T-helper 1 cell (primary cell): Measurements from ENCODE around the gene MRPL32.

Experiments used
- DNase-seq, 5 donors: peaks; one replicate each; pipeline ENCODE4 v3.0.0-alpha.2; 2012 to 2020

Gene MRPL32

DNA sequence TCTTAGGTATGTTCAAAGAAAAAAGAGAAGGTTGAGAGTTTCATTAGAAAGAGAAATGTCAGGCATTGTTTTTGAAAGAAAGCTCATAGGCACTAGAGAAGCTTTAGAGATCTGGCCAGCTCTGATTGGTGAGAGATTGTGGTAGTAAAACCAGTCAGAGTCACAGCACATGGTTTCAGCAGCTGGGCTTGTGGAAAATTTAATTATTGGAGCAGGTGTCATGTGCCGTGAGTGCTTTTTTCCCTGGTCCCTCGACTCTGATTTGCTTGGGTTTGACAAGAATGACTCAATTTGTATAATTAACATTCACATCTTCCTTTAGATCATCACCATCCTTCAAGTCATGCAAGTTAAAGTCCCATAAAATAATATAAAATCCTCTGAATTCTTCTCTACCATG, 35.2 kb downstream of the MRPL32 start:
- no peak for DNase-seq

GRCh38 chr7:42972699-42973500, 40.7 kb downstream of the MRPL32 start:
- no peak for DNase-seq

DNA sequence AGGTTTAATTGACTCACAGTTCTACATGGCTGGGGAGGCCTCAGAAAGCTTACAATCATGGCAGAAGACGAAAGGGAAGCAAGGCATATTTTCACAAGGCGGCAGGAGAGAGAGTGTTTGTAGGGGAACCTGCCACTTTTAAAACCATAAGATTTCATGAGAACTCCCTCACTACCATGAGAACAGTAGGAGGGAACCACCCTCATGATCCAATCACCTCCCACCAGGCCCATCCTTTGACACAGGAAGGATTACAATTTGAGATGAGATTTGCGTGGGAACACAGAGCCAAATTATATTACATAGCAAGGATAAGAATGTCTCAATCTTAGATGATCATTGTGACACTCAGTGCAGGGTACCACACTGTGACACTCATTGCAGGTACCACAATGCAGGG, 44.2 kb downstream of the MRPL32 start:
- no peak for DNase-seq

- no peak for DNase-seq
Measured at GRCh38 chr7:42978496-42978895, 46.3 kb downstream of the MRPL32 start.

- no peak for DNase-seq
Measured at GRCh38 chr7:42980084-42980483, 47.9 kb downstream of the MRPL32 start.

DNA sequence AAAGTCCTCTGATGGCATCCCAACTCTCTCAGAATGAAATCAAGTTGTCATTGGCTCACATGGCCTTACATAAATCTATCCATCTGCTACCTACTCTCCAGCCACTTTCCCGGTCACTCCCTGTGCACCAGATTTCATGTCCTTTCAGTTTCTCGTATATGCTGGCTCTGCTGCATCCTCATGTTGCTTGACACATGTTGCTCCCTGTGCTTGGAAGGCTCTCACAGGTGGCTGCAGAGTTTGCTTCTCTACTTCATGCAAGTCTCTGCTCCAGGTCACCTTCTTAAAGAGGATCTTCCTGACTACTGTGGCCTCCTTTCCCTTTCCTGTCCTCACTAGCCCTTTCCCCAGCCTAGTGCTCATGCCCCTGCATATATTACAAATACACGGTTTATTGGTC, 48.3 kb downstream of the MRPL32 start:
- no peak for DNase-seq

- no peak for DNase-seq
Measured at GRCh38 chr7:42981601-42982000, 49.4 kb downstream of the MRPL32 start.

DNA sequence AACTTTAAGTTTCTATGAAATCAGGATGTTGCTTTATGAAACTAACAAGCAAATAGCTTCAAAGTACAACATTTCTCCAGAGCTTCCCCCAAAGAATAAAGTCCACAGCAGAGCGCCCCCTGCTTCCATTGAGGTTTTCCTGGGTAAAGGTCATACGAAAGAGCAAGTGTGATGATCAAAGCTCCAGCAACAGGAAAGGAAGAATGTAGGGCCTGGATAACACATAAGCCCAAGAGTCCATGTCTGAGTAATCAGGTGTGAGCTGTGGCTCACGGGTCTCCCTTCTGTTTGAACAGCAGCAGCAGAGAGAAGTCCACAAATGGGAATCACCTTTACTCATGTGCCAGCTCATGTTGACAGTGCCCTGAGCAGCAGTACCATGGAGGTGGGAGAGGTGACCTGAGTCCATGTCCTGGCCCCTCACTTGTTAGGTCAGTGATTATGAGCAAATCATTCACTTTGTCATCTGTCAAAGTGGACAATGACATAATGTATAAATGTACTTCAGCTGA, 50.5 kb downstream of the MRPL32 start:
- no peak for DNase-seq

DNA sequence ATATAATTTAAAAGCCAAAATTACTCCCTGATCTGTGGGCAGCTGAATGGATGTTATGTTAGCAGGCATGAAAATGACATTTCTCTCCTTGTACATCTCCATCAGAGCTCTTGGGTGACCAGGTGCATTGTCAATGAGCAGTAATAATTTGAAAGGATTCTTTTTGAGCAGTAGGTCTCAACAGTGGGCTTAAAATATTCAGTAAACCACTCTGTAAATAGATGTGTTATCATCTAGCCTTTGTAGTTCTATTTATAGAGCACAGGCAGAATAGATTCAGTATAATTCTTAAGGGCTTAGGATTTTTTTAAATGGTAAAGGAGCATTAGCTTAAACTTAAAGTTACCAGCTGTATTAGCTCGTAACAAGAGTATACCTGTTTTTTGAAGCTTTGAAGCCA, 52.0 kb downstream of the MRPL32 start:
- DNase-seq = no peak

GRCh38 chr7:42986213-42986612, 54.0 kb downstream of the MRPL32 start:
- no peak for DNase-seq

DNA sequence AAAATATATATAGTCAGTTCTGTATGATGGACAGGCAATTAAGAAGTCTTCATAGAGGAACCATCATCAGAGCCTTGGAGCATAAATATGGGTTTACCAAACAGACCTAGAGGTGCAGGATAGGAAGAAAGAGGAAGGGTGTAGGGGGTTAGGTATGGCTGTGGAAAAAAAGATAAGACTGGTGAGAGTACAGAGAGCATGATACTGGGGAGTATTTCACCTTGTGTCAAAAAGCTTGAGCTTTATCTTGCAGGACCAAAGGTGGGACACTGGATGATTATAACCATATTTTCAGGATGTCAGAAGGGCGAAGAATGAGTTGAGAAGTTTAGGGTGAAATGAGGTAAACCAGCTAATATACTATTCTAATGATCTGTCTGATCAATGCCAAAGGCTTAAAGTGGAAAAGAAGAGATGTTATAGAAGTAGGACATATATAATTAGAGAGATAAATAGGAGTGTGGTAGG, 54.6 kb downstream of the MRPL32 start:
- DNase-seq = no peak
